Mammary epithelial cell (primary cell): Measurements from ENCODE around the gene INPP4B.

Experiments used
- EZH2 ChIP-seq: IDR thresholded peaks from 2 replicates; pipeline ENCODE4 v1.6.1; 2012; ENCODE audit warnings: low read length, inconsistent platforms, borderline replicate concordance
- TF ChIP-seq, protein P1 (sequence below), 2 donors: IDR thresholded peaks in 1 of 2; conservative IDR thresholded peaks in 1 of 2; 2 replicates each; pipeline ENCODE4 v1.5.1; 2011 to 2012; ENCODE audit warnings: inconsistent platforms in 2 of 2, low read length in 2 of 2, mild to moderate bottlenecking in 2 of 2, control low read depth in 1 of 2, low read depth in 1 of 2; ENCODE audit not compliant: insufficient read depth in 1 of 2; ENCODE audit errors: extremely low read depth in 1 of 2

GRCh38 chr4:142345924-142346323, 500.2 kb downstream of the INPP4B start:
- TF ChIP-seq, protein P1, sequence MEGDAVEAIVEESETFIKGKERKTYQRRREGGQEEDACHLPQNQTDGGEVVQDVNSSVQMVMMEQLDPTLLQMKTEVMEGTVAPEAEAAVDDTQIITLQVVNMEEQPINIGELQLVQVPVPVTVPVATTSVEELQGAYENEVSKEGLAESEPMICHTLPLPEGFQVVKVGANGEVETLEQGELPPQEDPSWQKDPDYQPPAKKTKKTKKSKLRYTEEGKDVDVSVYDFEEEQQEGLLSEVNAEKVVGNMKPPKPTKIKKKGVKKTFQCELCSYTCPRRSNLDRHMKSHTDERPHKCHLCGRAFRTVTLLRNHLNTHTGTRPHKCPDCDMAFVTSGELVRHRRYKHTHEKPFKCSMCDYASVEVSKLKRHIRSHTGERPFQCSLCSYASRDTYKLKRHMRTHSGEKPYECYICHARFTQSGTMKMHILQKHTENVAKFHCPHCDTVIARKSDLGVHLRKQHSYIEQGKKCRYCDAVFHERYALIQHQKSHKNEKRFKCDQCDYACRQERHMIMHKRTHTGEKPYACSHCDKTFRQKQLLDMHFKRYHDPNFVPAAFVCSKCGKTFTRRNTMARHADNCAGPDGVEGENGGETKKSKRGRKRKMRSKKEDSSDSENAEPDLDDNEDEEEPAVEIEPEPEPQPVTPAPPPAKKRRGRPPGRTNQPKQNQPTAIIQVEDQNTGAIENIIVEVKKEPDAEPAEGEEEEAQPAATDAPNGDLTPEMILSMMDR (conservative IDR thresholded peaks at IDR 0.05 in 1 of 2, IDR thresholded peaks at IDR 0.05 in 1 of 2; ENCODE audit: extremely low read depth in 1 of 2, insufficient read depth in 1 of 2, low read depth in 1 of 2, low read length in 2 of 2), result no peak
- TF ChIP-seq EZH2, result no peak
